ENCODE measurements around the gene CLEC4M.
A peak's percentile ranks its signal among the peaks of the same experiment; 100 is the strongest.
"Not testable (repeated sequence)": the region's sequence is repeated elsewhere in the genome, so short reads cannot be mapped to it uniquely, and the experiment has no call there.

Gene CLEC4M

GRCh38 chr19:7779631-7780486 lies 16.8 kb downstream of the CLEC4M start:
- no peak for DNase-seq

- DNase-seq, result no peak
Observed at GRCh38 chr19:7781157-7781556, 18.1 kb downstream of the CLEC4M start.

GRCh38 chr19:7783991-7784423 lies 21.0 kb downstream of the CLEC4M start:
- no peak for DNase-seq

- no peak for DNase-seq
Observed at GRCh38 chr19:7784856-7785255, 21.8 kb downstream of the CLEC4M start.

GRCh38 chr19:7787141-7787540 lies 24.1 kb downstream of the CLEC4M start:
- no peak for DNase-seq

GRCh38 chr19:7787602-7788177 lies 24.6 kb downstream of the CLEC4M start:
- no peak for DNase-seq

GRCh38 chr19:7788178-7788932 lies 25.3 kb downstream of the CLEC4M start:
- no peak for DNase-seq

GRCh38 chr19:7788933-7789323 lies 25.9 kb downstream of the CLEC4M start:
- no peak for DNase-seq

- peak; percentile 45 for DNase-seq
Observed at GRCh38 chr19:7789447-7789846, 26.4 kb downstream of the CLEC4M start.

- DNase-seq, result no peak
Observed at GRCh38 chr19:7790416-7790815, 27.4 kb downstream of the CLEC4M start.

- DNase-seq, result no peak
Observed at GRCh38 chr19:7792281-7792680, 29.2 kb downstream of the CLEC4M start.

- not testable (repeated sequence) for DNase-seq
Observed at GRCh38 chr19:7792701-7793100, 29.7 kb downstream of the CLEC4M start.

- no peak for DNase-seq
Observed at GRCh38 chr19:7793493-7793892, 30.4 kb downstream of the CLEC4M start.

GRCh38 chr19:7795555-7796161 lies 32.6 kb downstream of the CLEC4M start:
- DNase-seq, result no peak

- peak; percentile 80 for DNase-seq
Observed at GRCh38 chr19:7799640-7800355, 36.8 kb downstream of the CLEC4M start.

GRCh38 chr19:7801020-7801570 lies 38.1 kb downstream of the CLEC4M start:
- DNase-seq, result no peak

- DNase-seq, result no peak
Observed at GRCh38 chr19:7806234-7806633, 43.2 kb downstream of the CLEC4M start.

GRCh38 chr19:7806876-7807275 lies 43.8 kb downstream of the CLEC4M start:
- no peak for DNase-seq

- DNase-seq, result no peak
Observed at GRCh38 chr19:7808108-7808507, 45.1 kb downstream of the CLEC4M start.

GRCh38 chr19:7811989-7812388 lies 48.9 kb downstream of the CLEC4M start:
- no peak for DNase-seq

GRCh38 chr19:7815325-7815724 lies 52.3 kb downstream of the CLEC4M start:
- DNase-seq, result no peak

- DNase-seq, result not testable (repeated sequence)
Observed at GRCh38 chr19:7816040-7816439, 53.0 kb downstream of the CLEC4M start.
